GM21381 (cell line): Measurements from ENCODE around the gene DOCK1.

Experiments used
- ATAC-seq: cut with Tn5 transposase; IDR thresholded peaks from one replicate; pipeline ENCODE4 v1.9.1; 2021; ENCODE audit warnings: mild to moderate bottlenecking, moderate library complexity; ENCODE audit not compliant: unreplicated experiment

The DOCK1 gene

GRCh38 chr10:127033216-127034033 is 128.2 kb downstream of the DOCK1 start:
- no peak for ATAC-seq

GRCh38 chr10:127034034-127034633 is 128.9 kb downstream of the DOCK1 start:
- no peak for ATAC-seq

GRCh38 chr10:127034790-127035189 is 129.6 kb downstream of the DOCK1 start:
- no peak for ATAC-seq

GRCh38 chr10:127035827-127036226 is 130.6 kb downstream of the DOCK1 start:
- no peak for ATAC-seq

- ATAC-seq = no peak
Observed at GRCh38 chr10:127036987-127037386, 131.8 kb downstream of the DOCK1 start.

- no peak for ATAC-seq
Observed at GRCh38 chr10:127039435-127039834, 134.2 kb downstream of the DOCK1 start.

GRCh38 chr10:127040756-127041155 is 135.5 kb downstream of the DOCK1 start:
- ATAC-seq = no peak

- no peak for ATAC-seq
Observed at GRCh38 chr10:127041552-127041951, 136.3 kb downstream of the DOCK1 start.

- no peak for ATAC-seq
Observed at GRCh38 chr10:127043301-127043700, 138.1 kb downstream of the DOCK1 start.

- ATAC-seq = no peak
Observed at GRCh38 chr10:127044186-127044585, 139.0 kb downstream of the DOCK1 start.

- ATAC-seq = no peak
Observed at GRCh38 chr10:127046975-127047877, 142.0 kb downstream of the DOCK1 start.

- ATAC-seq = no peak
Observed at GRCh38 chr10:127047878-127048238, 142.6 kb downstream of the DOCK1 start.

- no peak for ATAC-seq
Observed at GRCh38 chr10:127048630-127049029, 143.4 kb downstream of the DOCK1 start.

- ATAC-seq = no peak
Observed at GRCh38 chr10:127052001-127052400, 146.8 kb downstream of the DOCK1 start.

- ATAC-seq = no peak
Observed at GRCh38 chr10:127055263-127055662, 150.0 kb downstream of the DOCK1 start.

- no peak for ATAC-seq
Observed at GRCh38 chr10:127059314-127059713, 154.1 kb downstream of the DOCK1 start.

GRCh38 chr10:127063762-127064161 is 158.5 kb downstream of the DOCK1 start:
- no peak for ATAC-seq

- no peak for ATAC-seq
Observed at GRCh38 chr10:127064474-127064873, 159.2 kb downstream of the DOCK1 start.

GRCh38 chr10:127067542-127068194 is 162.4 kb downstream of the DOCK1 start:
- ATAC-seq = no peak

- ATAC-seq = no peak
Observed at GRCh38 chr10:127068485-127068884, 163.3 kb downstream of the DOCK1 start.

GRCh38 chr10:127069436-127069835 is 164.2 kb downstream of the DOCK1 start:
- no peak for ATAC-seq
